ENCODE results near the gene PPP1R7. TPM values are rescaled to one million over a fixed set of nuclear protein-coding genes. Genes with fewer than 3 reads are reported as not detected.

The PPP1R7 gene, protein sequence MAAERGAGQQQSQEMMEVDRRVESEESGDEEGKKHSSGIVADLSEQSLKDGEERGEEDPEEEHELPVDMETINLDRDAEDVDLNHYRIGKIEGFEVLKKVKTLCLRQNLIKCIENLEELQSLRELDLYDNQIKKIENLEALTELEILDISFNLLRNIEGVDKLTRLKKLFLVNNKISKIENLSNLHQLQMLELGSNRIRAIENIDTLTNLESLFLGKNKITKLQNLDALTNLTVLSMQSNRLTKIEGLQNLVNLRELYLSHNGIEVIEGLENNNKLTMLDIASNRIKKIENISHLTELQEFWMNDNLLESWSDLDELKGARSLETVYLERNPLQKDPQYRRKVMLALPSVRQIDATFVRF
- polyA plus RNA-seq (2012; rRNA removed): 47.2 and 56.9 TPM in 2 replicates
- polyA plus RNA-seq (2012; cell fraction: cytosol; rRNA removed): 62.1 and 77.7 TPM in 2 replicates
- polyA plus RNA-seq (2012; cell fraction: nucleus; rRNA removed): 24.6 and 36.5 TPM in 2 replicates

DNA sequence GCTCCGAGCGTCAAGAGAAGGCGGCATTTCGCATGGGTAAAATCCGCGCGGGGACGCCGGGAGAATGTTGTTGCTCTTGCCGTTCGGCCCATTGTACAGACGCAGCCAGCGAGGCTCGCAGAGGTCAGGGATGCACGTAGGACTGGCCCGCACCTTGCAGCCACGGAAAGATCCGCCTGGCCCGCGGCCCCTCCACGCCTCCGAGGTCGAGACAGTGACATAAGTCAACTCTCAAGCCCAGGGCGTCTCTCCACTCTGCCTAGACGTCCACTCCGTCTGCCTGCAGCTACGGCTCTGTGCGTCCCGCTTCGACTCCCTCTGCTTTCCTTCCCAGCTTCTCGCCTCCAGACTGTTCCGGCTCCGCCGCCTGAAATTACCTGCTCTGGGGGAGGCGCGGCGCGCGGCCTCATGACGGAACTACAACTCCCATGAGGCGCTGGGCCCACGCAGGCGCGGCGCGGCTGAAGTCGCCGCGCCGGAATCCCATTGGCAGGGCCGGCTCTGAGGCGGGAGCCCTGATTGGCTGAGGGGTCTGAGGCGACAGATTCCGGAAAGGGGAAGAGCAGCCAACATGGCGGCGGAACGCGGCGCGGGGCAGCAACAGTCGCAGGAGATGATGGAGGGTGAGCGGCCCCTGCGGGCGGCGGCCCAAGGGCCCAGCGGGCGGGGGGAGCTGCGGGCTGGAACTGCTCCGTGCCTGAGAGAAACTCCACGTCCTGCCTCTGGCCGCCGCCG is at the start of gene PPP1R7:
PPP1R7 (plus strand) TSS at position 543 of the 735 bp plus-strand sequence; CDS start at position 572, 29 bp downstream.
- POLR2A ChIA-PET: no interaction called here
- H3K9me2 ChIP-seq: no peaks in the 10 kb centered on the region
- H3K79me2 ChIP-seq (ENCODE audit: insufficient read depth): peaks cover 29% of the 10 kb centered on the region

More for the DNA sequence above, at the start of gene PPP1R7:
- peak within 1 kb of the TSS; percentile 14 to 67; a peak in 2 of 4 replicates for H3K27ac ChIP-seq (ENCODE audit: low read depth in 2 of 2, low read length in 1 of 2)
- WGBS (ENCODE audit: low lambda C conversion rate): 0% methylated on average over 38 of the region's 73 CpGs
- H3K9me3 ChIP-seq: no peaks in the 10 kb centered on the region
- peak within 1 kb of the TSS; percentile 97 for H3K4me2 ChIP-seq
- peak within 1 kb of the TSS; percentile 81 to 94 for H3K4me3 ChIP-seq (ENCODE audit: low read depth in 2 of 2, low read length in 1 of 2)
- no peaks in the 10 kb centered on the region for H4K20me1 ChIP-seq (ENCODE audit: insufficient read depth)
- peak; percentile 98 for DNase-seq
- CTCF ChIA-PET: interaction anchor here (0.7 to 2.4 kb wide), 10 partner anchors 17 to 299 kb away, joined by 3 to 10 read pairs (median 3); no protein-coding TSS in a partner anchor
- peaks cover 0 to 4% of the 10 kb centered on the region in 2 experiments for H3K36me3 ChIP-seq (replicated peaks in 1 of 2; ENCODE audit: control insufficient read depth in 1 of 2, insufficient read depth in 2 of 2, low read length in 1 of 2)
- peak within 1 kb of the TSS; percentile 98 for H2AFZ ChIP-seq (ENCODE audit: low read depth)
- H3K4me1 ChIP-seq (ENCODE audit: control insufficient read depth in 1 of 2, insufficient read depth in 2 of 2, low read depth in 1 of 2, low read length in 1 of 2): peaks cover 6 to 18% of the 10 kb centered on the region in 2 experiments; a peak in 3 of 4 replicates
- peaks cover 5% of the 10 kb centered on the region for H3F3A ChIP-seq (replicated peaks; ENCODE audit: insufficient read depth)
- TF ChIP-seq TAF1 (IDR thresholded peaks at IDR 0.05; ENCODE audit: borderline replicate concordance, low read depth, low read length): peak; percentile 70
- TF ChIP-seq, protein P1, sequence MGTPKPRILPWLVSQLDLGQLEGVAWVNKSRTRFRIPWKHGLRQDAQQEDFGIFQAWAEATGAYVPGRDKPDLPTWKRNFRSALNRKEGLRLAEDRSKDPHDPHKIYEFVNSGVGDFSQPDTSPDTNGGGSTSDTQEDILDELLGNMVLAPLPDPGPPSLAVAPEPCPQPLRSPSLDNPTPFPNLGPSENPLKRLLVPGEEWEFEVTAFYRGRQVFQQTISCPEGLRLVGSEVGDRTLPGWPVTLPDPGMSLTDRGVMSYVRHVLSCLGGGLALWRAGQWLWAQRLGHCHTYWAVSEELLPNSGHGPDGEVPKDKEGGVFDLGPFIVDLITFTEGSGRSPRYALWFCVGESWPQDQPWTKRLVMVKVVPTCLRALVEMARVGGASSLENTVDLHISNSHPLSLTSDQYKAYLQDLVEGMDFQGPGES (IDR thresholded peaks at IDR 0.05; ENCODE audit: low read depth, low read length): peak; percentile 62
- TF ChIP-seq YY1 (IDR thresholded peaks at IDR 0.05; ENCODE audit: low read depth): peak; percentile 95
- peak; percentile 64; the same call in 1 of the 2 replicates for TF ChIP-seq POLR2AphosphoS5 (IDR thresholded peaks at IDR 0.05; ENCODE audit: low read depth, low read length)
- TF ChIP-seq SMC3 (IDR thresholded peaks at IDR 0.05; ENCODE audit: low read depth, low read length): no peak
- peak; percentile 48 for TF ChIP-seq MXI1 (IDR thresholded peaks at IDR 0.05; ENCODE audit: low read depth, low read length)
- TF ChIP-seq RAD21 (IDR thresholded peaks at IDR 0.05; ENCODE audit: low read length): 0 out of 2 replicates have a peak, but pooled peaks have one; percentile 16
- no peak for TF ChIP-seq TEAD4 (IDR thresholded peaks at IDR 0.05; ENCODE audit: borderline replicate concordance, insufficient read depth)
- TF ChIP-seq CHD2 (IDR thresholded peaks at IDR 0.05; ENCODE audit: low read length, partially characterized antibody): no peak
- TF ChIP-seq, protein P2, sequence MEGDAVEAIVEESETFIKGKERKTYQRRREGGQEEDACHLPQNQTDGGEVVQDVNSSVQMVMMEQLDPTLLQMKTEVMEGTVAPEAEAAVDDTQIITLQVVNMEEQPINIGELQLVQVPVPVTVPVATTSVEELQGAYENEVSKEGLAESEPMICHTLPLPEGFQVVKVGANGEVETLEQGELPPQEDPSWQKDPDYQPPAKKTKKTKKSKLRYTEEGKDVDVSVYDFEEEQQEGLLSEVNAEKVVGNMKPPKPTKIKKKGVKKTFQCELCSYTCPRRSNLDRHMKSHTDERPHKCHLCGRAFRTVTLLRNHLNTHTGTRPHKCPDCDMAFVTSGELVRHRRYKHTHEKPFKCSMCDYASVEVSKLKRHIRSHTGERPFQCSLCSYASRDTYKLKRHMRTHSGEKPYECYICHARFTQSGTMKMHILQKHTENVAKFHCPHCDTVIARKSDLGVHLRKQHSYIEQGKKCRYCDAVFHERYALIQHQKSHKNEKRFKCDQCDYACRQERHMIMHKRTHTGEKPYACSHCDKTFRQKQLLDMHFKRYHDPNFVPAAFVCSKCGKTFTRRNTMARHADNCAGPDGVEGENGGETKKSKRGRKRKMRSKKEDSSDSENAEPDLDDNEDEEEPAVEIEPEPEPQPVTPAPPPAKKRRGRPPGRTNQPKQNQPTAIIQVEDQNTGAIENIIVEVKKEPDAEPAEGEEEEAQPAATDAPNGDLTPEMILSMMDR (IDR thresholded peaks at IDR 0.05): no peak
- 0 out of 2 replicates have a peak, but pooled peaks have one; percentile 23 for TF ChIP-seq SIN3A (IDR thresholded peaks at IDR 0.05; ENCODE audit: borderline replicate concordance, low read depth, low read length)
- no peak for TF ChIP-seq RCOR1 (IDR thresholded peaks at IDR 0.05; ENCODE audit: low read length)
- no peak for TF ChIP-seq JUND (IDR thresholded peaks at IDR 0.05)
- TF ChIP-seq FOSL2 (IDR thresholded peaks at IDR 0.05; ENCODE audit: borderline replicate concordance, low read depth): no peak
- TF ChIP-seq, protein P3, sequence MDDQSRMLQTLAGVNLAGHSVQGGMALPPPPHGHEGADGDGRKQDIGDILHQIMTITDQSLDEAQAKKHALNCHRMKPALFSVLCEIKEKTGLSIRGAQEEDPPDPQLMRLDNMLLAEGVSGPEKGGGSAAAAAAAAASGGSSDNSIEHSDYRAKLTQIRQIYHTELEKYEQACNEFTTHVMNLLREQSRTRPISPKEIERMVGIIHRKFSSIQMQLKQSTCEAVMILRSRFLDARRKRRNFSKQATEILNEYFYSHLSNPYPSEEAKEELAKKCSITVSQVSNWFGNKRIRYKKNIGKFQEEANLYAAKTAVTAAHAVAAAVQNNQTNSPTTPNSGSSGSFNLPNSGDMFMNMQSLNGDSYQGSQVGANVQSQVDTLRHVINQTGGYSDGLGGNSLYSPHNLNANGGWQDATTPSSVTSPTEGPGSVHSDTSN (IDR thresholded peaks at IDR 0.05): peak; percentile 20; the same call in 1 of the 2 replicates
- no peak for TF ChIP-seq FOXJ3 (CRISPR knock-in tag; IDR thresholded peaks at IDR 0.05)
- TF ChIP-seq, protein P4, sequence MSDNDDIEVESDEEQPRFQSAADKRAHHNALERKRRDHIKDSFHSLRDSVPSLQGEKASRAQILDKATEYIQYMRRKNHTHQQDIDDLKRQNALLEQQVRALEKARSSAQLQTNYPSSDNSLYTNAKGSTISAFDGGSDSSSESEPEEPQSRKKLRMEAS (IDR thresholded peaks at IDR 0.05; ENCODE audit: low read depth): peak; percentile 57; the same call in 1 of the 2 replicates
- TF ChIP-seq ELF1 (IDR thresholded peaks at IDR 0.05): peak; percentile 79
- 0 out of 2 replicates have a peak, but pooled peaks have one; percentile 36 for TF ChIP-seq RFX5 (IDR thresholded peaks at IDR 0.05; ENCODE audit: low read length)
- TF ChIP-seq RXRA (IDR thresholded peaks at IDR 0.05; ENCODE audit: borderline replicate concordance, low read depth): no peak
- no peak; the same call in 1 of the 2 replicates for TF ChIP-seq GABPA (IDR thresholded peaks at IDR 0.05; ENCODE audit: low read depth)
- TF ChIP-seq NRF1 (IDR thresholded peaks at IDR 0.05; ENCODE audit: low read depth, low read length): peak; percentile 92
- TF ChIP-seq, protein P5, sequence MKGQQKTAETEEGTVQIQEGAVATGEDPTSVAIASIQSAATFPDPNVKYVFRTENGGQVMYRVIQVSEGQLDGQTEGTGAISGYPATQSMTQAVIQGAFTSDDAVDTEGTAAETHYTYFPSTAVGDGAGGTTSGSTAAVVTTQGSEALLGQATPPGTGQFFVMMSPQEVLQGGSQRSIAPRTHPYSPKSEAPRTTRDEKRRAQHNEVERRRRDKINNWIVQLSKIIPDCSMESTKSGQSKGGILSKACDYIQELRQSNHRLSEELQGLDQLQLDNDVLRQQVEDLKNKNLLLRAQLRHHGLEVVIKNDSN (IDR thresholded peaks at IDR 0.05; ENCODE audit: borderline replicate concordance, low read depth): no peak
- peak within 1 kb of the TSS; percentile 69; the same call in 1 of the 2 replicates for H3K9ac ChIP-seq
- no peaks in the 10 kb centered on the region for H3K27me3 ChIP-seq (ENCODE audit: insufficient read depth)
